ENCODE results near the gene GNA15.
"Not testable (repeated sequence)": the region's sequence is repeated elsewhere in the genome, so short reads cannot be mapped to it uniquely, and the experiment has no call there.

Gene GNA15

DNA sequence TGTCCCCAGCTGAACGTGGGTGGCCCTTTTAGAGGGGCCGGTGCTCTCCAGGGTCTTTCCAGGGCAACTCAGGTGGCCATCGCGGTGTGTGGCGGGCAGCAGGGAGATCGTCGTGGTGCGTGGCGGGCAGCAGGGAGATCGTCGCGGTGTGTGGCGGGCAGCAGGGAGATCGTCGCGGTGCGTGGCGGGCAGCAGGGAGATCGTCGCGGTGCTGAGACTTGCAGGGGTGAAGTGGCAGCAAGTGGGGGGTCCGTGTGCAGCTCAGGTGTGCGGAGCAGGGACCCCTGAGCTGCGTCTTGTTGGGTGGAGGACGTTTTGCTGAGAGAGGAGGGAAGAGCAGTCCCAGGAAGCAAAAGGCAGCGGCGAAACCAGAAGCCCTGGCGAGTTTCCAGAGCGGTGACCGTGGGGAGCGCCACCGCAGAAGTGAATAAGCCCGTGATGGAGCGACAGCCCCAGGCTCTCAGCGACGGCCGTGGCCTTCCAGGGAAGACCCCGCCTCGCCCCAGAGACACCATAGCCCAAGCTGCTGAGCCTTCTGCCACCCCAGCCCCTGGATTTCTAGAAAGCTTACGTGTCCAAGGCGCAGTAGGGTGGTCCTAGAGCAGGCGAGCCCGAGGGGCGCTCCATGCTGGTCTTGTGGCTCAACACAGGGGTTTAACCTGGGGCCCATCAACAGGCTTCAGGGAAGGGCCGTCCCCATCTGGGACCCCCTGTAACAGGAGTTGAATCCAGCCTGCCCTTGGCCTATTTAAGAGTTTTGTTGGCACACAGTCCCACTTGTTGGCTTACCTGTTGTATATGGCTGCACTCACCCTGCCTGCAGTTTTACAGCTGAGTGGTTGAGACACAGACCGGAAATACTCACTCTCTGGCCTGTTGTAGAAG lies 55.3 kb downstream of the GNA15 start:
- DNase-seq, result no peak
- Histone ChIP-seq H3K4me1 (peaks cover 0 to 32% (median 20%) of the 10 kb centered on the region in 4 donors), H3K36me3 (peaks cover 0 to 56% (median 27%) of the 10 kb centered on the region in 3 donors)

DNA sequence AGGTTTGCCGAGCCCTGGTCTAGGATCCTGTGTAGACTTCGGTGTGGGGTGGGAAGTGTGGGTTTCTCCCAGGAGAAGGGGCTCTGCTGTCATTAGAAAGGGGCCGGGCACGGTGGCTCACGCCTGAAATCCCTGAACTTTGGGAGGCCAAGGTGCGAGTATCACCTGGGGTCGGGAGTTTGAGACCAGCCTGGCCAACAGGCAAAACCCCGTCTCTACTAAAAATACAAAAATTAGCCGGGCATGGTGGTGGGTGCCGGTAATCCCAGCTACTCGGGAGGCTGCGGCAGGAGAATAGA lies 55.9 kb downstream of the GNA15 start:
- intact Hi-C loops (cut with DNase I; ENCODE audit: low total_unique reads); H3K9me3 ChIP-seq; DNase-seq; H3K27me3 ChIP-seq; H3K4me3 ChIP-seq; H3K27ac ChIP-seq: not testable (repeated sequence)
- Histone ChIP-seq H3K36me3 (peaks cover 0 to 62% (median 32%) of the 10 kb centered on the region in 3 donors), H3K4me1 (peaks cover 0 to 26% (median 14%) of the 10 kb centered on the region in 4 donors)

More for the DNA sequence above, 55.3 kb downstream of the GNA15 start:
- TF ChIP-seq, protein P1, sequence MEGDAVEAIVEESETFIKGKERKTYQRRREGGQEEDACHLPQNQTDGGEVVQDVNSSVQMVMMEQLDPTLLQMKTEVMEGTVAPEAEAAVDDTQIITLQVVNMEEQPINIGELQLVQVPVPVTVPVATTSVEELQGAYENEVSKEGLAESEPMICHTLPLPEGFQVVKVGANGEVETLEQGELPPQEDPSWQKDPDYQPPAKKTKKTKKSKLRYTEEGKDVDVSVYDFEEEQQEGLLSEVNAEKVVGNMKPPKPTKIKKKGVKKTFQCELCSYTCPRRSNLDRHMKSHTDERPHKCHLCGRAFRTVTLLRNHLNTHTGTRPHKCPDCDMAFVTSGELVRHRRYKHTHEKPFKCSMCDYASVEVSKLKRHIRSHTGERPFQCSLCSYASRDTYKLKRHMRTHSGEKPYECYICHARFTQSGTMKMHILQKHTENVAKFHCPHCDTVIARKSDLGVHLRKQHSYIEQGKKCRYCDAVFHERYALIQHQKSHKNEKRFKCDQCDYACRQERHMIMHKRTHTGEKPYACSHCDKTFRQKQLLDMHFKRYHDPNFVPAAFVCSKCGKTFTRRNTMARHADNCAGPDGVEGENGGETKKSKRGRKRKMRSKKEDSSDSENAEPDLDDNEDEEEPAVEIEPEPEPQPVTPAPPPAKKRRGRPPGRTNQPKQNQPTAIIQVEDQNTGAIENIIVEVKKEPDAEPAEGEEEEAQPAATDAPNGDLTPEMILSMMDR (IDR thresholded peaks at IDR 0.05), result no peak
- Histone ChIP-seq H3K9me3 (no peaks in the 10 kb centered on the region), H3K4me3 (no peak overlapping the region), H3K27me3 (no peaks in the 10 kb centered on the region), H3K27ac (no peak overlapping the region)
- intact Hi-C loops (cut with DNase I; ENCODE audit: low total_unique reads), result no loop called here

DNA sequence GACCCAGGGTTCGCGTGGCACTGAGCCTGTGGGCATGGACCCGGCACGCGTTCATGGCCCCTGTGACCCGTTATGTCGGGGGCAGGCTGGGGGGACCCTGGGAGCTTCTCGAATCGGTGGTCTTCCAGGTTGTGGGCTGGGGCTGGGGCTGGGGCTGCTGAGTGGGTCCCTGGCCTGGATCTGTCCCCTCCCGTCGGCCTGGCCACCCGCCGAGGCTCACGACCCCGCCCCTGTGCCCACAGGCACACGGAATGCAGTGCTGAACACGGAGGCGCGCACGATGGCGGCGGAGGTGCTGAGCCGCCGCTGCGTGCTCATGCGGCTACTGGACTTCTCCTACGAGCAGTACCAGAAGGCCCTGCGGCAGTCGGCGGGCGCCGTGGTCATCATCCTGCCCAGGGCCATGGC lies 56.4 kb downstream of the GNA15 start:
- Histone ChIP-seq H3K27me3 (no peaks in the 10 kb centered on the region), H3K4me3 (no peak overlapping the region), H3K36me3 (peaks cover 0 to 66% (median 35%) of the 10 kb centered on the region in 3 donors), H3K4me1 (peaks cover 0 to 22% (median 9%) of the 10 kb centered on the region in 4 donors), H3K9me3 (no peaks in the 10 kb centered on the region), H3K27ac (no peak overlapping the region)
- TF ChIP-seq, protein P1 (IDR thresholded peaks at IDR 0.05), result no peak
- no peak for DNase-seq
- intact Hi-C loops (cut with DNase I; ENCODE audit: low total_unique reads), result no loop called here

DNA sequence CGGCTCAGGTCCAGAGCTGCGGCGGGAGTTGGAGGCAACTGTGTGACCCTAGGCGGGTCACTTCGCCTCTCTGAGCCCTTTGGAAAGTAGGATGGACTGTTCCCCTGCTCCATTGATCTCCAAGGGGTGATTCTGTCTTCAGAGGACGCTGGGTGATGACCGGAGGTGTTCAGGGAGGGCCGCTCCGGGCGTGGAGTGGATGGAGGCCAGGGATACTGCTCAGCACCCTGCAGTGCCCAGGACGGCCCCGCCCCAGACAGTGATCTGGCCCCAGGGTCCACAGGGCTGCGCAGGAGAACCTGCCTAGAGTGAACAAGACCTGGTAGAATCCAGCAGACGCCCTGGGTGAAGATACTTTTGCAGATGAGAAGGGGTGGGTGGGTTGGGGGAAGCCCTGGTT lies 56.9 kb downstream of the GNA15 start:
- H3K9me3 ChIP-seq, result no peaks in the 10 kb centered on the region
- H3K4me1 ChIP-seq, result peaks cover 0 to 17% (median 5%) of the 10 kb centered on the region in 4 donors
- no peak for DNase-seq
- no peaks in the 10 kb centered on the region for H3K27me3 ChIP-seq
- no peak overlapping the region for H3K27ac ChIP-seq
- peaks cover 0 to 71% (median 35%) of the 10 kb centered on the region in 3 donors for H3K36me3 ChIP-seq
- intact Hi-C loops (cut with DNase I; ENCODE audit: low total_unique reads), result no loop called here
- TF ChIP-seq, protein P1 (IDR thresholded peaks at IDR 0.05), result no peak
- no peak overlapping the region for H3K4me3 ChIP-seq

DNA sequence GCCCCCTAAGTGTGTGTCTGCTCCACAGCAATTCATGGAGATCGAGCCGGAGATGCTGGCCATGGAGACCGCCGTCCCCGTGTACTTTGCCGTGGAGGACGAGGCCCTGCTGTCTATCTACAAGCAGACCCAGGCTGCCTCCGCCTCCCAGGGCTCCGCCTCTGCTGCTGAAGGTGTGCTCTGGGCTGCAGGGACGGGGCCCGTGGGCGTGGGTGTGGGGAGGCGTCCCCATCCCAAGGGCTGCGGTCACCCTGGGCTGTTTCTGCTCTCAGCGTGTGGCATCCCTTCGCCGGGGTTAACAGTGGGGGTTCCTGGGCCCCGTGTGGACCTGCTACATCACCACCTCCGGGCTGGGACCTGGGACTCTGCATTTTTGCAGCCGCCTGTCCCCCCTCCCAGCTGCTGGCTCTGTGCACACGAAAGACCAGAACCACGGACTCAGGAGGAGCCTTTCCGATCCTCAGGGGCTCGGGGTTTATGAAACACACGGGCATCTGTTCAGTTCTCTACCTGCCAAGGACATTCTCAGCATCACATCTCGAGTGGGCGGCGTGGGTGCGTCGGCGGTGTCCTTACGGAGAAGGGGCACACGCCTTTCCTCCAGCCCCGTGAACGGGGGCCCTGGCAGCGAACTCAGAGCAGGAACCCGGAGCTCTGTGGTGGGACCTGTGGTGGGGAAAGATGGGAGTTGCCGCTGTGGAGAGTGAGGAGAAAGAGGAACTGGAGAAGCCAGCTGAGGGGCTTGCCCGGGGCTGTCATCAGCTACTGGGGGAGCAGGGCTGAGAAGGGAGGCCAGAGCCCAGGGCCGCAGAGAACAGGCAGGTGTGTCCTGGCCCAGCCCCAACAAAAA lies 57.6 kb downstream of the GNA15 start:
- Histone ChIP-seq H3K27ac (no peak overlapping the region), H3K9me3 (no peaks in the 10 kb centered on the region), H3K4me1 (peaks cover 0 to 9% (median 0%) of the 10 kb centered on the region in 4 donors), H3K36me3 (peaks cover 0 to 73% (median 35%) of the 10 kb centered on the region in 3 donors), H3K4me3 (no peak overlapping the region), H3K27me3 (no peaks in the 10 kb centered on the region)
- intact Hi-C loops (cut with DNase I; ENCODE audit: low total_unique reads), result no loop called here
- TF ChIP-seq, protein P1 (IDR thresholded peaks at IDR 0.05), result no peak
- no peak for DNase-seq

Data from tibial artery (tissue), 4 donors.